ENCODE measurements around the gene F10. TPM values are rescaled to one million over a fixed set of nuclear protein-coding genes. Genes with fewer than 3 reads are reported as not detected.

F10 gene
- total RNA-seq, 2 donors from 2014 or later, result 10.2 to 48.0 TPM

DNA sequence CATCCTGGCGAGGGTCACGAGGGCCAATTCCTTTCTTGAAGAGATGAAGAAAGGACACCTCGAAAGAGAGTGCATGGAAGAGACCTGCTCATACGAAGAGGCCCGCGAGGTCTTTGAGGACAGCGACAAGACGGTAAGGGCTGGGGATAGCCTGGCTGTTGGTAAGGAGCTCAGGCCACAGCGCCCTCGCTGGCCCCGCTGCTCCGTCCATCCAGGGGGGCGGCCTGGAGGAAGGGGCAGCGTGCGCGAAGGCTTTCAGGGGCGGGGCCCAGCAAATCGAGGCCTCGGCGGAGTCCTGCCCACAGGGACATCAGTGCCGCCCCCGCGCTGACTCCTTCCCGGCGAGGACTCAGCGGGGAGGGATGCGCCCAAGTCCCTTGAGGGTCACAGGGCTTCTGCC is 6.9 kb downstream of the F10 start:
- H3K27me3 ChIP-seq (replicated peaks; ENCODE audit: insufficient read depth), result no peaks in the 10 kb centered on the region
- no peaks in the 10 kb centered on the region for H3K4me1 ChIP-seq (replicated peaks)
- no peak overlapping the region for H3K4me3 ChIP-seq
- H3K9me3 ChIP-seq, result no peaks in the 10 kb centered on the region
- intact Hi-C loops (cut with DNase I), result no loop called here
- no peaks in the 10 kb centered on the region for H3K36me3 ChIP-seq
- no peak for DNase-seq (ENCODE audit: low spot score)
- no peak for TF ChIP-seq POLR2A (IDR thresholded peaks at IDR 0.05)
- no peak for TF ChIP-seq POLR2AphosphoS5 (IDR thresholded peaks at IDR 0.05)
- TF ChIP-seq, protein P1, sequence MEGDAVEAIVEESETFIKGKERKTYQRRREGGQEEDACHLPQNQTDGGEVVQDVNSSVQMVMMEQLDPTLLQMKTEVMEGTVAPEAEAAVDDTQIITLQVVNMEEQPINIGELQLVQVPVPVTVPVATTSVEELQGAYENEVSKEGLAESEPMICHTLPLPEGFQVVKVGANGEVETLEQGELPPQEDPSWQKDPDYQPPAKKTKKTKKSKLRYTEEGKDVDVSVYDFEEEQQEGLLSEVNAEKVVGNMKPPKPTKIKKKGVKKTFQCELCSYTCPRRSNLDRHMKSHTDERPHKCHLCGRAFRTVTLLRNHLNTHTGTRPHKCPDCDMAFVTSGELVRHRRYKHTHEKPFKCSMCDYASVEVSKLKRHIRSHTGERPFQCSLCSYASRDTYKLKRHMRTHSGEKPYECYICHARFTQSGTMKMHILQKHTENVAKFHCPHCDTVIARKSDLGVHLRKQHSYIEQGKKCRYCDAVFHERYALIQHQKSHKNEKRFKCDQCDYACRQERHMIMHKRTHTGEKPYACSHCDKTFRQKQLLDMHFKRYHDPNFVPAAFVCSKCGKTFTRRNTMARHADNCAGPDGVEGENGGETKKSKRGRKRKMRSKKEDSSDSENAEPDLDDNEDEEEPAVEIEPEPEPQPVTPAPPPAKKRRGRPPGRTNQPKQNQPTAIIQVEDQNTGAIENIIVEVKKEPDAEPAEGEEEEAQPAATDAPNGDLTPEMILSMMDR (IDR thresholded peaks at IDR 0.05), result no peak
- WGBS, result 79% methylated on average over 27 of the region's 27 CpGs
- no peak overlapping the region for H3K27ac ChIP-seq

DNA sequence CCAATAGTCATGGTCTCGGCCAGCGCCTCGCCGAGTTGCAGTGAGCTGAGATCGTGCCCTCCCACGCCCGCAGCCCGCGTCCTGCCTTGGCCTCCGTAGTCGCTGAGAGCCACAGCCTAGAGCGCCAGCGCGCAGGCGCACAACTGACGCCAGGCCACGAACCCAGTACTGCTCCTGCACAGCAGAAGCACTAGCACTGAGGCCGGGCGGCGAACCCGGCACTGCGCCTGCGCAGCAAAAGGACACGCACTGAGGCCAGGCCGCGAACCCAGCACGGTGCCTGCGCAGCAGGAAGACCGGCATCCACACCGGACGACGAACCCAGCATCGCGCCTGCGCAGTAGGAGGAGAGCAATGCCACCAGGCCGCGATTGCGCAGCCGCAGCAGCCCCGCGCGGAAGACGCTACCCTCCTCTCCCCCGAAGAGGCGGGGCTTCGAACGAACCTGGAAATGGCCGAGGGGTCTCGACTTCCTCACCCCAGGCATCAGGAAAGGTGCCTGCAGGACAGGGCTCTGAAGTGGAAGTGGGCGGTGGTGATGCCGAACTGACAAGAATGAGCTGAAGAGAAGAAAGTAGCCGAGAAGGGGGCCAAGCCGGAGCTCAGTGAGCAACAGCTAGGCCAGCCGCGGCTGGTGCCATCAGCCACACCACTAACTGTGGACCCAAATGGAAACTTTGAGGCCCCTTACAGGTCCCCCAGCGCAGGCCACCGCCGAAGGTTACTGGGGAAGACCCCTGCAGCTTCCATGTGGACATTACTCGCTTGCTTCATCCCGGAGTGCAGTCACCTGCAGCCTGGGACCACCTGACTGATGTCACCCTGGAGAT is 7.5 kb downstream of the F10 start:
- no peak overlapping the region for H3K27ac ChIP-seq
- no peak for DNase-seq (ENCODE audit: low spot score)
- H3K27me3 ChIP-seq (replicated peaks; ENCODE audit: insufficient read depth), result no peaks in the 10 kb centered on the region
- no peaks in the 10 kb centered on the region for H3K36me3 ChIP-seq
- H3K4me1 ChIP-seq (replicated peaks), result no peaks in the 10 kb centered on the region
- H3K4me3 ChIP-seq, result no peak overlapping the region
- TF ChIP-seq POLR2A (IDR thresholded peaks at IDR 0.05), result no peak
- TF ChIP-seq, protein P1 (IDR thresholded peaks at IDR 0.05), result no peak
- no peak for TF ChIP-seq POLR2AphosphoS5 (IDR thresholded peaks at IDR 0.05)
- 55% methylated on average over 57 of the region's 60 CpGs for WGBS
- intact Hi-C loops (cut with DNase I), result no loop called here
- no peaks in the 10 kb centered on the region for H3K9me3 ChIP-seq

DNA sequence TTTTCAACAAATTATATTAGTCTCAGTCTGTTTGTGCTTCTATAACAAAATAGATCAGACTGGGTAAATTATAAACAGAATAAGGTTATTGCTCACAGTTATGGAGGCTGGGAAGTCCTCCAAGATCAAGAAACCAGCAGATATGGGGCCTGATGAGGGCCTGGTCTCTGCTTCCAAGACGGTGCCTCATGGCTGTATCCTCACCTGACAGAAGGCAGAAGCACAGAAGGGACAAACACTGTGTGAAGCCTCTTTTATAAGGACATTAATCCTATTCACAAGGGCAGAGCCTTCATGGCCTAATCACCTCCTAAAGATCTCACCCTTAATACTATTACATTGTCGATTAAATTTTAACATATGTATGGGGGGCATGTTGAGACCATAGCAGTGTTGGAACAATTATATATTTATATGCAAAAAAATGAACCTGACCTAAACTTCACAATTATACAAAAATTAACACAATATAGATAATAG is 12.7 kb downstream of the F10 start:
- 65% methylated on average over 2 of the region's 2 CpGs for WGBS
- H3K27me3 ChIP-seq (replicated peaks; ENCODE audit: insufficient read depth), result no peaks in the 10 kb centered on the region
- no peak overlapping the region for H3K27ac ChIP-seq
- intact Hi-C loops (cut with DNase I), result no loop called here
- no peak overlapping the region for H3K4me3 ChIP-seq
- TF ChIP-seq, protein P1 (IDR thresholded peaks at IDR 0.05), result no peak
- TF ChIP-seq POLR2AphosphoS5 (IDR thresholded peaks at IDR 0.05), result no peak
- no peak for TF ChIP-seq POLR2A (IDR thresholded peaks at IDR 0.05)
- H3K9me3 ChIP-seq, result no peaks in the 10 kb centered on the region
- no peaks in the 10 kb centered on the region for H3K36me3 ChIP-seq
- no peak for DNase-seq (ENCODE audit: low spot score)
- no peaks in the 10 kb centered on the region for H3K4me1 ChIP-seq (replicated peaks)

DNA sequence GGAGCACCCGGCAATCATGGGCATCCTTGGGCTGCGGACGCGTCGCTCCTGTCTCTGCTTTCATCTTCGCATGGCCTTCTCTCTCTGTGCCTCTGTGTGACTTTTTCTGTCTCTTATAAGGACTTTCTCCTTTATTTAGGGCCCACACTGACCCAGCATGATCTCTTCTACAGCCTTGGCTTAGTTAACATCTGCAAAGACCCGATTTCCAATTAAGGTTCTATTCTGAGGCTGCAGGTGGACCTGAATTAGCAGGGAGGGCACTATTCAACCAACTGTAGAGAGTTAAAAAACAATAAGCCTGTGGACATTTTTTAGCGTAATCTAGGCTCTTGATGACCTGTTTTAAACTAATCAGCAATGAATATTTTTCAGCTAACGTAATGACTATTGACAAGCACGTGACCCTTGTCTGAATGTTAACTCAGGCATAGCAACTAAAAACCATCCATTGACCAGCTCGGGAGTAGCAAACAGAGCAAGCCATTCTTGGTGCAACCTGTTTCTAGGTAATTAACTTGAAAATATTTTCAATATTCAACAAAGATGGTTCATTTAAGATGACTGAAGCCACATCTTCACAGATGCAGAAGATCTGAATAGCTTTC is 15.2 kb downstream of the F10 start:
- no peaks in the 10 kb centered on the region for H3K9me3 ChIP-seq
- H3K27ac ChIP-seq, result no peak overlapping the region
- no peak for TF ChIP-seq POLR2AphosphoS5 (IDR thresholded peaks at IDR 0.05)
- TF ChIP-seq, protein P1 (IDR thresholded peaks at IDR 0.05), result no peak
- no peak for TF ChIP-seq POLR2A (IDR thresholded peaks at IDR 0.05)
- 92% methylated on average over 11 of the region's 11 CpGs for WGBS
- H3K27me3 ChIP-seq (replicated peaks; ENCODE audit: insufficient read depth), result no peaks in the 10 kb centered on the region
- intact Hi-C loops (cut with DNase I), result no loop called here
- H3K4me1 ChIP-seq (replicated peaks), result no peaks in the 10 kb centered on the region
- DNase-seq (ENCODE audit: low spot score), result no peak
- no peaks in the 10 kb centered on the region for H3K36me3 ChIP-seq
- H3K4me3 ChIP-seq, result no peak overlapping the region

Data from prostate gland (tissue), 2 donors.